Subcutaneous abdominal adipose tissue (tissue), 5 donors: Measurements from ENCODE around the gene POT1.

ENCODE experiments used
- H3K27ac ChIP-seq: one replicate; pipeline ENCODE4 v1.7.0; 2013; ENCODE audit warnings: low read depth, mild to moderate bottlenecking, inconsistent platforms, low read length, moderate library complexity
- H3K27me3 ChIP-seq, 5 donors: one replicate each; pipeline ENCODE4 v1.7.0; 2013; ENCODE audit warnings: low read length in 5 of 5, inconsistent platforms in 1 of 5; ENCODE audit not compliant: control insufficient read depth in 5 of 5, insufficient read depth in 4 of 5
- H3K36me3 ChIP-seq, 5 donors: one replicate each; pipeline ENCODE4 v1.7.0; 2013; ENCODE audit warnings: low read length in 5 of 5; ENCODE audit not compliant: control insufficient read depth in 5 of 5, insufficient read depth in 5 of 5
- H3K4me1 ChIP-seq, 5 donors: one replicate each; pipeline ENCODE4 v1.7.0; 2013; ENCODE audit warnings: low read length in 5 of 5, mild to moderate bottlenecking in 3 of 5, moderate library complexity in 1 of 5; ENCODE audit not compliant: control insufficient read depth in 5 of 5, insufficient read depth in 5 of 5
- H3K4me3 ChIP-seq, 5 donors: one replicate each; pipeline ENCODE4 v1.7.0; 2013; ENCODE audit warnings: low read length in 5 of 5, low read depth in 1 of 5
- H3K9ac ChIP-seq, 5 donors: one replicate each; pipeline ENCODE4 v1.7.0; 2013; ENCODE audit warnings: low read length in 5 of 5, mild to moderate bottlenecking in 4 of 5, moderate library complexity in 3 of 5
- H3K9me3 ChIP-seq, 5 donors: one replicate each; pipeline ENCODE4 v1.7.0; 2013; ENCODE audit warnings: low read length in 5 of 5; ENCODE audit not compliant: control insufficient read depth in 5 of 5
- donor health status: healthy.
- donor health status: healthy.
- donor health status: healthy.
- donor health status: healthy.
- donor health status: healthy.

The POT1 gene

GRCh38 chr7:124915242-124915641, 14.4 kb downstream of the POT1 start:
- Histone ChIP-seq H3K4me3 (no peak overlapping the region), H3K4me1 (no peaks in the 10 kb centered on the region), H3K9me3 (no peaks in the 10 kb centered on the region), H3K9ac (no peak overlapping the region), H3K27me3 (no peaks in the 10 kb centered on the region), H3K27ac (no peak overlapping the region), H3K36me3 (peaks cover 3 to 7% (median 4%) of the 10 kb centered on the region in 5 donors)

GRCh38 chr7:124914298-124914697, 15.3 kb downstream of the POT1 start:
- Histone ChIP-seq H3K9ac (no peak overlapping the region), H3K9me3 (no peaks in the 10 kb centered on the region), H3K27me3 (no peaks in the 10 kb centered on the region), H3K36me3 (peaks cover 3 to 7% (median 4%) of the 10 kb centered on the region in 5 donors), H3K4me1 (no peaks in the 10 kb centered on the region), H3K27ac (no peak overlapping the region), H3K4me3 (no peak overlapping the region)

GRCh38 chr7:124912972-124913371, 16.7 kb downstream of the POT1 start:
- no peak overlapping the region for H3K27ac ChIP-seq
- H3K4me1 ChIP-seq, result no peaks in the 10 kb centered on the region
- H3K27me3 ChIP-seq, result no peaks in the 10 kb centered on the region
- no peaks in the 10 kb centered on the region for H3K9me3 ChIP-seq
- no peak overlapping the region for H3K4me3 ChIP-seq
- H3K36me3 ChIP-seq, result peaks cover 3 to 7% (median 4%) of the 10 kb centered on the region in 5 donors
- no peak overlapping the region for H3K9ac ChIP-seq

GRCh38 chr7:124909808-124910207, 19.8 kb downstream of the POT1 start:
- Histone ChIP-seq H3K9ac (no peak overlapping the region), H3K36me3 (peaks cover 0 to 6% (median under 1%) of the 10 kb centered on the region in 5 donors), H3K27ac (no peak overlapping the region), H3K4me3 (no peak overlapping the region), H3K4me1 (no peaks in the 10 kb centered on the region), H3K9me3 (no peaks in the 10 kb centered on the region), H3K27me3 (no peaks in the 10 kb centered on the region)

- H3K27me3 ChIP-seq, result no peaks in the 10 kb centered on the region
- H3K9ac ChIP-seq, result no peak overlapping the region
- no peaks in the 10 kb centered on the region for H3K36me3 ChIP-seq
- no peak overlapping the region for H3K4me3 ChIP-seq
- no peak overlapping the region for H3K27ac ChIP-seq
- H3K9me3 ChIP-seq, result no peaks in the 10 kb centered on the region
- H3K4me1 ChIP-seq, result no peaks in the 10 kb centered on the region
Measured at GRCh38 chr7:124908259-124908658, 21.4 kb downstream of the POT1 start.

GRCh38 chr7:124907490-124907889, 22.1 kb downstream of the POT1 start:
- Histone ChIP-seq H3K4me1 (no peaks in the 10 kb centered on the region), H3K4me3 (no peak overlapping the region), H3K9me3 (no peaks in the 10 kb centered on the region), H3K36me3 (no peaks in the 10 kb centered on the region), H3K27ac (no peak overlapping the region), H3K9ac (no peak overlapping the region), H3K27me3 (no peaks in the 10 kb centered on the region)

- H3K4me1 ChIP-seq, result no peaks in the 10 kb centered on the region
- H3K9me3 ChIP-seq, result no peaks in the 10 kb centered on the region
Measured at GRCh38 chr7:124898531-124898930, 31.1 kb downstream of the POT1 start.

GRCh38 chr7:124896001-124896400, 33.6 kb downstream of the POT1 start:
- no peaks in the 10 kb centered on the region for H3K4me1 ChIP-seq

More at GRCh38 chr7:124898531-124898930, 31.1 kb downstream of the POT1 start:
- Histone ChIP-seq H3K4me3 (no peak overlapping the region), H3K9ac (no peak overlapping the region), H3K27ac (no peak overlapping the region), H3K36me3 (peaks cover 0 to 14% (median 3%) of the 10 kb centered on the region in 5 donors), H3K27me3 (no peaks in the 10 kb centered on the region)

GRCh38 chr7:124893140-124893827, 36.3 kb downstream of the POT1 start:
- H3K27me3 ChIP-seq, result no peaks in the 10 kb centered on the region
- H3K4me1 ChIP-seq, result no peaks in the 10 kb centered on the region
- no peak overlapping the region for H3K4me3 ChIP-seq
- H3K36me3 ChIP-seq, result peaks cover 14 to 50% (median 26%) of the 10 kb centered on the region in 5 donors
- no peak overlapping the region for H3K9ac ChIP-seq
- H3K9me3 ChIP-seq, result no peaks in the 10 kb centered on the region
- no peak overlapping the region for H3K27ac ChIP-seq

More at GRCh38 chr7:124896001-124896400, 33.6 kb downstream of the POT1 start:
- Histone ChIP-seq H3K9me3 (no peaks in the 10 kb centered on the region), H3K4me3 (no peak overlapping the region), H3K27me3 (no peaks in the 10 kb centered on the region), H3K36me3 (peaks cover 8 to 25% (median 12%) of the 10 kb centered on the region in 5 donors), H3K27ac (no peak overlapping the region), H3K9ac (no peak overlapping the region)

GRCh38 chr7:124887247-124887646, 42.4 kb downstream of the POT1 start:
- no peak overlapping the region for H3K4me3 ChIP-seq
- no peaks in the 10 kb centered on the region for H3K27me3 ChIP-seq
- no peaks in the 10 kb centered on the region for H3K4me1 ChIP-seq
- no peak overlapping the region for H3K27ac ChIP-seq
- peaks cover 14 to 40% (median 25%) of the 10 kb centered on the region in 5 donors for H3K36me3 ChIP-seq
- H3K9me3 ChIP-seq, result no peaks in the 10 kb centered on the region
- H3K9ac ChIP-seq, result no peak overlapping the region
